ENCODE results near the gene ZFPL1.

The ZFPL1 gene

DNA sequence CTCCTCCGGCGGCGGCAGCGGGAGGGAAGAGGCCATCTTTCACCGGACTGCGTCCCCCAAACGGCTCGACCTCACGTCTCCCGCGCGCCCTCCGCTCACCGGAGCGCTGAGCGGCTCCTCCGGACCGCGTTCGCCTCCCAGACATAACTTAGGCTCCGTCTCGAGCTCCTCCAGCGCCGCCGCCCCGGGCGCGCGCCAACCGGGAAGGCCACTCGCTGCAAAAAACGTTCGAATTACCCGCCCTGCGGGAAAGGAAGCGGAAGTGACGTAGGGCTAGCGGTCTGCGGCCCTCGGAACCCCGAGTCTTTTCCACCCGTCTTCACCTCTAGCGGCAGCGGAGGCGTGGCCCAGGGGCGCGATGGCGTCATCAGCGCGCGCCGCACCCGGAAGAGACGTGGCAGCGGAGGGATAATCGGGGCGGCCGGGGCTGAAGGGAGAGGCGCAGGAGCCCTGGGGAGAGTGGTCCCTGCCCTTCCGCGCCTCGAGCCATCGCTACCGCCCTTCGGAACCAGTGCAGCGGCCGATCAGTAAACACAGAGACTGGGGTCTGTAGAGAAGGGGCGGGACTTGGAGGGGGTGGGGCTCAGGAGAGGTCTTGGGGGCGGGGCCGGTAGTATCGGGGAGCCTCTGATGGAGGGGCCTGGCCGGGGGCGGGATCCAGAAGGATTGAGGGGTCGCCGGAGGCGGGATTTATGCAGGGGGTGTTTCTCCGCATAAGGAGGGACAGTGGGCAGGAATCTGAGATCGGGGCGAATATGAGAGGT lies at the start of gene ZFPL1, which contains the start of gene CDCA5:
TSS of gene ZFPL1 (plus strand) at position 389 of the 764 bp plus-strand sequence. CDS start 477 bp downstream, outside the sequence.
TSS of gene CDCA5 (minus strand) at position 207 of the 764 bp plus-strand sequence. CDS start at position 145, 62 bp downstream.
- DNase-seq (ENCODE audit: low read depth): peak; percentile 96

DNA sequence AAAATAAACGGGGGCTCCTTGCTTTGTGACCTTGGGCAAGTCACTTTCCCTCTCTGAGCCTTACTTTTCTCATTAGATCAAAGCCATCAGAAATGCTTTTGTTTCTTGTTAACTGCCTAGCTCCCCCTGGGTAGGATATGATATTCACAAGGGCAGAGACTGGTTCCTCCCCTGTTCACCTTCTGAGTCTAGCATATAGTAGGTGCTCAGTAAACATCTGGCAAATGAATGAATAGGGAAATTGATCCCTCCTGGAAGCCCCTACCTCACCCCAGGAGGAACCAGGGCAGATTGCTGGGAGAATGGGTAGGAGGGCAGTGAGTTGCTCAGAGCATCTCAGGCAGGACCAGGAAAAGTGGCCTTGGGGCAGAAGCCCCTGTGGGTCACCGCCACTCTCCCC lies 49.6 kb upstream of the ZFPL1 start:
- no peak for DNase-seq (ENCODE audit: low read depth)

DNA sequence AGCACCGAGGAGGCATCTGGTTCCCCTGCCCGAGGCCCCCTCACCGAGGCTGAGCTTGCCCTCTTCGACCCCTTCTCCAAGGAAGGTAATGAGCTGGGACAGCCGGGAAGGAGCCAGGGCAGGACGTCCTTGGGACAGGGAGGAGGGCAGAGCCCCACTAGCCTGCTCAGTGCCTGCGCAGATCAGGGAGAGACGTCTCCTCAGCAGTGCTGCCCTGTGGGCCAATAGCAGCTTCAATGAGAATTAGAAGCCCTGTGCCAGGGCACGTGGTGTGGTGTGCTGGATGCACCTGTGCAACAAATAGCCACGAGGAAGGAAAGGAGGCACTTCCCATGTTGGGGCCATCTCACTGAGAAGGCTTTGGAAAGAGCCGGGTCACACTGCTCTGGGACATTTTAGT lies 48.4 kb upstream of the ZFPL1 start:
- no peak for DNase-seq (ENCODE audit: low read depth)

DNA sequence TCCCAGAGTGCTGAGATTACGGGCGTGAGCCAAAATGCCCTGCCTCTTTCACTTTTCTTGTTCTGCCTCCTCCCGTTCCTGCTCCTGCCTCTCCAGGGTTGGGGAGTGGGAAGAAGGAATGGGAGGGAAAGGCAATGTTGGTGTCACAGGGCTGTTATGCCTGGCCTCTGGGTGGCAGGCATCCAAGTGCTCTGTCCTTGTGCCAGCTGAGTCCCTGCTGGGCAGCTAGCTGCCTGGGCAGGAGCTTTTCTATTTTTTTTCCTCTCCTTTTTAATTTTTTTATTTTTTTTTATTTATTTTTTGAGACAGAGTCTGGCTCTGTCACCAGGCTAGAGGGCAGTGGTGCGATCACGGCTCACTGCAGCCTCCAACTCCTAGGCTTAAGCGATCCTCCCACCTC lies 47.1 kb upstream of the ZFPL1 start:
- DNase-seq (ENCODE audit: low read depth): no peak

DNA sequence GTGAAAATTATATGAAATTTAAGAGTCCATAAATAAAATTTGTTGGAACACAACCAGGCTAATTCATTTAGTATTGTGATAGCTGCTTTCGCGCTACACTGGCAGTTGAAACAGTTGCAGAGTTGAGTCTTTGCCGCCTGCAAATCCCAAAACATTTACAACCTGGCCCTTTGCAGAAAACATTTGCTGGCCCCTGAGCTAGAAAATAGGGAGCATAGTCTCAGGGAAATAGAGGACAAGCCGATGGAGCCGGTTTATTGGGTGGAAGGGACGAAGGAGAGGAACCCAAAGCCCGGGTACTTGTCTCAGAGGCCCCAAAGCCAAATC lies 43.5 kb upstream of the ZFPL1 start:
- DNase-seq (ENCODE audit: low read depth): no peak

DNA sequence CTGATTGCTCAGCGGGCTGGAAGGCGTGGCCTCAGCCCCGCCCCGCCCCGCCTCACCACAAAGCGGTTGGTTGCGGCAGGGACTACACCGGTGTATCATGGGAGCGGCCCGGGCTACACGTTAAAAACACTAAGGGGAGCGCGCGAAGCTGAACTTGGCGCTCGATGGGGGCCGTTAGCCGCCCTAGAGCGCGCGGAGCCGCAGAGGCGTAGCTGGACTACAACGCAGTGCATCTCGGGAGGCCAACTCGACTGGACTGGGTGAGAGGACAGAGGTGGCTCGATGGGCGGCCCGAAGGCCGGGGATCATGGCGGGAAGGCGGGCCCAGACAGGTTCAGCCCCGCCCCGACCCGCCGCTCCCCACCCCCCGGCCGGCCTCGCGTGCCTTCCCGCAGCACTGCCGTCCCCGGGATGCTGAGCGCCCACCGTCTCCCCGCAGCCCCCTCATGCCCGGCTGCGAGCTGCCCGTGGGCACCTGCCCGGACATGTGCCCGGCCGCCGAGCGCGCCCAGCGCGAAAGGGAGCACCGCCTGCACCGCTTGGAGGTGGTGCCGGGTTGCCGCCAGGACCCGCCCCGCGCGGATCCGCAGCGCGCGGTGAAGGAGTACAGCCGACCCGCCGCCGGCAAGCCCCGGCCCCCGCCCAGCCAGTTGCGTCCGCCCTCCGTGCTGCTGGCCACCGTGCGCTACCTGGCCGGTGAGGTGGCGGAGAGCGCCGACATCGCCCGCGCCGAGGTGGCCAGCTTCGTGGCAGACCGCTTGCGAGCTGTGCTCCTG lies 43.0 kb upstream of the ZFPL1 start, which contains the start of gene SAC3D1:
TSS of gene SAC3D1 (plus strand) at position 364 of the 776 bp plus-strand sequence. CDS start at position 447, 83 bp downstream.
- DNase-seq (ENCODE audit: low read depth): peak; percentile 96

DNA sequence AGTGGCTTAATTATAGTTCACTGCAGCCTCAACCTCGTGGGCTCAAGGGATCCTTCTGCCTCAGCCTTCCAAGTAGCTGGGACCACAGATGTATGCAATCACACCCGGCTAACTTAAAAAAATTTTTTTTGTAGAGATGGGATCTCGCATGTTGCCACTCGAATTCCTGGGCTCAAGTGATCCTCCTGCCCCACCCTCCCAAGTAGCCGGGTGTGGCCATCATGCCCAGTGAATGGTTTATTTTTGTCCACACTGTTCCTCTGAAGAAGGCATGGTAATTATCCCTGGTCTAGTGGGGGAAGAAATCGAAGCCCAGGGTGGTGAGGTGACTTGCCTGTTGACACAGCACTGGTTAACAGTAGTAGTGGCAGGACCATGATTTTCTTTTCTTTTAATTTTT lies 41.1 kb upstream of the ZFPL1 start:
- no peak for DNase-seq (ENCODE audit: low read depth)

DNA sequence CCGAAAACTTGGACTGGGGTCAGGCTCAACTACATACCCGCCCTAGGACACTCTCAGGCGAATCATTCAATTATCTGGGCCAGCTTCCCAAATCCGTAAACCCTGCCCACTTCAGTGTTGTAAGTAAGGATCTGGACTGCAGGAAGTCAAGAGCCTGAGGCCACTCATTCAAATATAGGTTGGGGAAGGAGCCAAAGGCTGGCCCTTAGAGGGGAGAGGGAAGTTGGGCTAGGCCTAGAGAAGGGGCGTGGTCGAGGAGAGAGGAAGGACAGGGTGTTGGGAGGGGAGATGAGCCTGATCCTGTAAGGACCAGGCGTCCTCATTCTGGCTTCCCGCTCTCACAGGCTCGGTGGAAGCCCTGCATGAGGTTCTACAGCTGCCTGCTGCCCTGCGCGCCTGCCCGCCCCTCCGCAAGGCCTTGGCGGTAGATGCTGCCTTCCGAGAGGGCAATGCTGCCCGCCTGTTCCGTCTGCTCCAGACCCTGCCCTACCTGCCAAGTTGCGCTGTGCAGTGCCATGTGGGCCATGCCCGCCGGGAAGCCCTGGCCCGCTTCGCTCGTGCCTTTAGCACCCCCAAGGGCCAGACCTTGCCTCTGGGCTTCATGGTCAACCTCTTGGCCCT lies 40.0 kb upstream of the ZFPL1 start:
- peak; percentile 79 for DNase-seq (ENCODE audit: low read depth)

DNA sequence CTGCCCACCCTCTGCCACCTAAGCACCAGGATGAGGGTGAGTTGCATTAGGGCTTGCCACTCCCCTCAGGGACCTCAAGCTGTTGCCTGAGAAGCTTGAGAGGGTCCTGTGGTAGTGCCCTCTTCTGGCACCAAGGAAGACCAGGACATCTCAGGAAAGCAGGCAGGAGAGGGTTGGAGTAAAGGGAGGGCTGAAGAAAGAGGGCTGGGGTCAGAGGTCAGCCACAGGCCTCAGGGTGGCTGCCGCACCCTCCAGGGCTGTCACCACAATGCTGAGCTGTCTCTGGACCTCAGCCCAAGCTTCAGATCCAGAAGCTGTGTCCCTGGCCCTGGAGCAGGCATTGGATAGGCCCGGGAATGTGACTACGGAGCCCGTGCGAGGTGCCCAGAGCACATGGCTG lies 39.0 kb upstream of the ZFPL1 start:
- DNase-seq (ENCODE audit: low read depth): no peak

DNA sequence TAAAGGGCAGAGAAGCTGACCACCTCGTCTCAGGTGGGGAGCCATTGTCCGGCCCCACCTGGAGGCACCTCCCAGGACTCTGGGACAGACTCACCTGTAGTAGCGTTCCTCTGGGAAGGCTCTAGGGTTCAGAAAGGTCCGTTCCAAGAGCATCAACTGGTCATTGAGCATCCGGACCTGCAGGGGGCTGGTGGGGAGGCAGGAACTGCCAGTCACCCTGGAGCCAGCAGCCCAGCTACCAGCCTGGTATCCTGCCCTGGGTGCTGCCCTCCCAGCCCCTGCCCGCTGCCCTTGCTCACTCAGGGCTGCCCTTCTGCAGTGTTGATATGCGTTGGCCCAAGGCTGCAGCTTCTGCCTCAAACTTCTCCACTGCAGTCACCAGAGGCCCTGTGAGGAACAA lies 38.3 kb upstream of the ZFPL1 start:
- DNase-seq (ENCODE audit: low read depth): no peak

DNA sequence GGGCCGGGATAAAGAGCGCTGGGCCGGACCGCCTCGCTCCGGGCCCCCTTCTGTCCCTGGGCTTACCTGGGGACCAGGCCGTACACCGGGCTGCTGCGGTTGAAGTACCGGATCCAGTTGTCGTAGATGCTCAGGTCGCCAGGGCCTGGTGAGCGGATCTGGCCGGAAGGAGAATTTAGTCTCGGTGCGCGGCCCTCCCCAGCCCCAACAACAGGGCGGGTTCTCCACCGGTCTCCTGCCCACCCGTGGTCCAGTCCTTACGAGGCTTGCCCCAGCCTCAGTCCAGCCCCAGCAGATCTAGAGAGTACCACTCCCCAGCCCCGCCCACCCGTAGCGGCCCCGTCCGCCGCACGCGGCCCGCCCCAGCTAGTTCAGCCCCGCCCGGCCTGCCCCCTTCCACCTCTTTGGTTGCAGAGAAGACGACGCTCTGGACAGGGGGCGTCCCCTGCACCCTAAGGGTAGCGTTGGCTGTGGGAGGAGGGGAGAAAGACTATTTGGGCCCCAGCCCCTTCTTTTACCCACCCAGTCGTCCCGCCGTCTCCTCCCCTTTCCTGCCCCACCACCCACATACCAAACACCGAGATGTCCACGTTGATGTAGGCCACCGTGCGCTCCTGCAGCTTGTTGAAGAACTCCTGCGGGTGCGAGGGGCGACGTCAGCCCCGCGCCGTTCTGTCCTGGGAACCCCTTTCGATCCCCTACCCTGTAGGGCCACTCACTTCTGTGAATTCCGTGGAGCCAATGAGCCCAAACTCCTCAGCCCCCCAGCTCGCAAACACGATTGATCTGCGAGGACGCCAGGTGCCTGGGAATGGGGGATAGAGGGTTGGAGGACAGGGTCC lies 36.2 kb upstream of the ZFPL1 start:
- DNase-seq (ENCODE audit: low read depth): peak; percentile 25

DNA sequence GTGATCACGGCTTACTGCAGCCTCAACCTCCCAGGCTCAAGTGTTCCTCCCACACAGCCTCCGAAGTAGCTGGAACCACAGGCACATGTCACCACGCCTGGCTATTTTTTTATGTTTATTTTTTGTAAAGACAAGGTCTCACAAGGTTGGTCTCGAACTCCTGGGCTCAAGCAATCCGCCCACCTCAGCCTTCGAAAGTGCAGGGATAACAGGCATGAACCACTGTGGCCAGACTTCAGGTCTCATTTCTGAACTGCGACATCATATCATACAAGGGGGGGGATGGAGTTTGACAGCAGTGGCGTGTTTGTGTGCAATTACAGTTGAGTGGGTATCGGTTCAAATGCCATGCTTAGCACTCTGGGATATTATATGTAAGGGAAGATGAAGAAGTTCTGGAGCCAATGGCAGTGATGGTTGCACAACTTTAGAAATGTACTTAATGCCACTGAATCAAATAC lies 32.6 kb upstream of the ZFPL1 start:
- DNase-seq (ENCODE audit: low read depth): no peak

DNA sequence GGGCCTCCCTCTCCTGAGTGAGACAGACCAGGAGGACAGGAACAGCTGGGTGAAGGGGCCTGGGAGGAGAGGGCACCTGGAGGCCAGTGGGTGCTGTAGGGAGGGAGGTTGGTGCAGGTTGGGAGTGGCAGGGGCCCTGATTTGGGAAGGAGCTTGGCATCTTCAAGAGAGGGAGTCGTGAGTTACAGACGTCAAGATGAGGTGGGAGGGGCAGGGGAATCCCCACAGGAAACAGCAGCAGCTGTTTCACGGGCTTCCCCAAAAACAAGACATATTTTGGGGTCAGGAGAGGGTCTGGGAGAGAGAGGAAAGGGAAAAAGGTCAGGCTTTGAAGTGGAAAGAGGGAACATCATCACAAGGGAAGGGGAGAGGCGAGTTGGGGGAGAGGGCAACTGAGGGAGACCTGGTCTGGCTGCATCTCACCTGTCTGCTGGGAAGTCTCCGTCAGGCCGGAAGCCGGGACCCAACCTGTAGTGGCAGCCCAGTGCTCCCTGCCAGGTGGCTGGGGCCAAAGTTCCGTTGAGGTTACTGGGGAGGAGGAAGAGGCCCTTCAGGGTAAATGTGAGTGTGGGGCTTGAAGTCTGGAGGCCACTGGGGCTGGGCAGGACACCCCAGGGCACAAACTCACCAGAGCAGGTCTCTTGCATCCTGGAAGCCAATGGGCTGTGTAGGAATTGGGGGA lies 30.1 kb upstream of the ZFPL1 start:
- DNase-seq (ENCODE audit: low read depth): no peak

DNA sequence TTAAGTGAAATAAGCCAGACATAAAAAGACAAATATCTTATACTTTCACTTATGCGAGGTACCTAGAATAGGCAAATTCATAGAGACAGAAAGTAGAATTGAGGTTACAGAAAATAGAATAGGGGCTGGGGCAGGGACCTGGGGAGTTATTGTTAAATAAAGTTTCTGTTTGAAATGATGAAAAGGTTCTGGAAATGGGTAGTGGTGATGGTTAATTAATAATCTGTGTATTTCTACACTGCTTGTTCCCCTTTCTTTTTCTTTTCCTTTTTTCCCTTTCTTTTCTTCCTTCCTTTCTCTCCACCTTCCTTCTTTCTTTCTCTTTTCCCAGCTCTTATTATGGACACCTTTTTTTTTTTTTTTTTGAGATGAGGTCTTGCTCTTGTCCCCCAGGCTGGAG lies 28.5 kb upstream of the ZFPL1 start:
- DNase-seq (ENCODE audit: low read depth): no peak

DNA sequence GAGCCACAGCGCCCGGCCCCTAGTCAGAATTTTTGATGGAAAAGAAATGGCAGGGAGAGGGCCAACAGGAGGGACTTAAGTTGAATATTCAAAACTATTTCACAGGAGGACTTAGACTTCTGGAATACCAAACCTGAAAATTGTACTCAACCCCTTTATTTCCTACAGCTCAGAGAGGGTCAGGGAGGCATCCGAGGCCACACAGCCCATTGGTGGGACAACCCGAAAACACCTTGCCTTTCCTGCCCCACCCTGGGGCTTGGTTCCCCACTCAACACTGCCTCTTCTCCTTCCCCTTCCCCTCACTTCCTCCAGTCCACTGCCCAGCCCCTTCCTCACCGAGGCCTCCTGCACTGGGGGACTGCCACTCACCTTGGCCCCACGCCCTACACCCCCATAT lies 27.0 kb upstream of the ZFPL1 start:
- no peak for DNase-seq (ENCODE audit: low read depth)

DNA sequence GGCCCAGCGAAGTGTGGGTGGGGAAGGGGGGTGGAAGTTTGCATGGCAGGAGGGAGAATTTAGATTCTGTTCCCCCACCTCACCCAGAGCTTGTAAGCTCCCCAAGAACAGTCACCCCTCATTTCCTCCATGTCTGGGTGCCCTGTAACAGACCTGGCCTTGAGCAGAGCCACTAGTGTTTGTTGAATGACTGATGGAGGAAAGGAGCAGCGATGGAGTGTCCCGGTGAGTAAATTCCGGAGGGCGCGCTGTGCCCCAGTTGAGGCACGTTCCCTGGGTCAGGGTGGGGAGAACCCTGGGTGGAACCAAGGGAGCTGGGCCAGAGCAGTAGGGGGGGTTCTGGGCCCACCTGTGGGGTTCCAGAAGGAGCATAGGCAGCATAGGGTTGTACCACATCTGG lies 26.5 kb upstream of the ZFPL1 start:
- no peak for DNase-seq (ENCODE audit: low read depth)

DNA sequence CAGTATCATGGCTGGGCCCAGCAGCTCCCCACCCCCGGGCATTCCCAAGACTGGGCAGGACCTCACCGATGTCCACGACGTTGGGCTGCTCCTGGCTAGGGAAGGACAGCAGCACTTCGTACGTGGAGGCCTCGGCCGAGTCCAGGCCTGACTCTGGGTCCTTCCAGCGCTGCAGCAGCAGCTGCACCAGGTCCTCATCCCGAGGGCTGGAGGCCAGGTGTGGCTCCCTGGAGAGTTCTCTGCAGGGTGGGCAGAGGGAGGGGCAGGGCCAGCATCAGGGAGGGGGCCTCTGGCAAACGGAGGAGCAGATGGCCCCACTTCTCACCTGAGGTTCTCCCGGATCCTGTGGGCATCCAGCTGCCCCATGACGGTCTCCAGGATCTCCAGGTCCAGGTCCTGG lies 26.0 kb upstream of the ZFPL1 start:
- no peak for DNase-seq (ENCODE audit: low read depth)

DNA sequence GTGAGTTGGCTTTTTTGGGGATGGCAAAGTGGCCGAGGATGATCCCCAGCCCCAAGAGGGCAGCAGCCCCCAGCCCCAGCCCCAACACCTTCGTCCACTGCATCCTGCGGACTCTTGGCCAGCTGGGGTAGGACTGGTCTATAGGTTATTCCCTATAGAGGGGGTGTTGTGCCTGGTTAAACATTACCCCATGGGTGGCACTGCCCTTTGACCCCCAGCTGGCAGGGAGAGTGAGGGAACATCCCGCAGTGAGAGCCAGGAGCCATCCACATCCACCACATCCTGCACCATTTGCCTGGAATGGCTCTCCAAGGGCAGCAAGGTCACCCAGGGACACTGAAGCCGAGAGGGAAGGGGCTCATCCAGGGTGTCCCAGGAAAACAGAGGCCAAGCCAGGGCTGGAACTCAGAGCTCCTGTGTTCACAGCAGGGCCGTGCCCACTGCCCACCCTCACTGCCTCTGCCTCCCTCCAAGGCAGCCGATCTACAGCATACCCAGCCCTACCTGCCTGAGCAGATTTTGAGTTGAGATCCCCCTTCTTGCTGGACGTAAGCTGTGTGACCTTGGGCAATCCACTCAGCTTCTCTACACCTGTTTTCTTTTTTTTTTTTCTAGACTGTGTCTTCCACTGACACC lies 25.5 kb upstream of the ZFPL1 start, which contains the start of gene NAALADL1:
TSS of gene NAALADL1 (minus strand) at position 135 of the 636 bp plus-strand sequence. CDS start at position 103, 32 bp downstream.
- DNase-seq (ENCODE audit: low read depth): no peak

DNA sequence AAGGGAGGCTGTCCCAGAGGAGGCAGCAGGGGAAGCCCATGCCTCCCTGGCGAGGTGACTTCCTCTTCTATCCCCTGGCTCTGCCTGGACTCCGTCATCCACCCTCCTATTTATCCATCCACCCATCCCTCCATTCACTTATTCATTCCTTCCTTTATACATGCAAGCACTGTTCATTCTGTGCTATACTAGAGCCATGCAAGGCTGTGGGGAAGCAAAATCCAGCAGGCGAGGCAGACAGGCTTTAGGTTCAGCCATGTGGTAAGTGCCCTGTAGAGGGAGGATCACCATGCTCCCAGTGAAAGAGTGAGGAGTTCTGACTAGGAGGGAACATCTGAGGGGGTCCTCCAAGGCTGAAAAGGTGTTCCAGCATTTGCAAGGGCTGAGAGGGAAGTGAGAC lies 24.5 kb upstream of the ZFPL1 start:
- no peak for DNase-seq (ENCODE audit: low read depth)

DNA sequence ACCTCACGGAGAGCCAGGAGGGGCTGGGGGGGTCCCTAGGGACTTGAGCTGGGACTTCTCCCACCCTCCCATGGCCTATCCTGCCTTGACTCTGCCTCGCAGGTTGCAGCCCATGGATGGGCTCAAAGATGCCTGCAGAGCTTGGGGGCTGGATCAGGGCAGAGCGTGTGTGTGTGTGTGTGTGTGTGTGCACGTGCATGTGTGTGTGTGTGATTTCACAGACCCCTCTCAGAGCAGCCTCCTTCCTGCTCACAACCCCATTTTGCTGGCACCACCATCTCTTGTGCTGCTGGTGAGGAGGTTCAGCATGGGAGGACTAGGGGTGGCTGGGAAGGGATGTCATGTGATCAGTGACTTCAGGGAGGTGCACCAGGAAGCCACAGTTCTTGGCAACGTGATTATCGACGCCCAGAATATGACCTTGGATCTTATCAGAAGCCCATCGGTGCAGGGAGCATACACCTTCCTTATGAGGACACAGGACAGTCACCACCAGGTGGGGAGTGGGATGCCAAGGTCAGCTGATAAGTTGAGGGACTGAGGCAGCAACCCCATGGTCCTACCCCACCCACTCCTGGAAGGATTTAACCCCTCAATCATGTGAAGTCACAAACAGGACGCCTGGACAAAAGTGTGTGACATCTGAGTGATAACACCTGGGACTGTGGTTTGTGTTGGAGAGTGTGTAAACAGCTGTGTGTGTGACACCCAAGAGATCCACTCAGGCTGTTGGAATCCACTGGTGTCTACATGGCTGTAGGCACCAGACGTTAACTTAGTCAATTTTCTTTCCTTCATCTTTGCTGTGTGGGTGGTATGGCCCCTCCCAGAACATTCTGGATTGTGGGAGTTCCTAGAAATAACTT lies 23.8 kb upstream of the ZFPL1 start:
- no peak for DNase-seq (ENCODE audit: low read depth)

All from EH (cell line).